Measurements from ENCODE around the gene PPP2R5C. TPM values are rescaled to one million over a fixed set of nuclear protein-coding genes. Genes with fewer than 3 reads are reported as not detected.
A peak's percentile ranks its signal among the peaks of the same experiment; 100 is the strongest.

Gene PPP2R5C
- total RNA-seq, 1 donor, result 114 TPM

DNA sequence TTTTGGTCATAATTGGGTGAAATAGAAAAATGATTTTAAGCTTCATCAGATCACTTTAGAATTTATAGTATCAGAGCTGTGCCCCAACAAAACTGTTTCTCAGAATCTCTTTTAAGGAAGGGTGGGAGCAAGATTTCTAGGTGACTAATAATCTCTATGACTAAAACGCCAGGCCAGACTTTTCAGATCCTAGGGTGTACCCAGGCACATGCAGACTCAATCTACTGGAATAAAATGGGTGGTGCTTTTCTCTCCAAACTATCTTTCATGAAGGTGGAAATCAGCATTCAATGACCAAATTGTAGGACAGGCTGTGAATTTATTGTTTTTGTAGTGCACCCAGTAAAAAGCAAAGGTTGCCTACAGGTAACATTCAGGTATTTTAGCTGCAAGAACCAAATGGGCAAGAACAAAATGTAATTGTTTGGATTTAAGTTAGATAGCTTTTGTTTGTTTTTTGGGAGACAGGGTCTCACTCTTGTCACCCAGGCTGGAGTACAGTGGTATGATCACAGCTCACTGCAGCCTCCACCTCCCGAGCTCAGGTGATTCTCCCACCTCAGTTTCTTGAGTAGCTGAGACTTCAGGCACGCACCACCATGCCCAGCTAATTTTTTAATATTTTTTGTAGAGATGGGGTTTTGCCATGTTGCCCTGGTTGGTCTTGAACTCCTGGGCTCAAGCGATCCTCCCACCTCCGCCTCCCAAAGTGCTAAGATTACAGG, 49.5 kb downstream of the PPP2R5C start:
- DNase-seq (ENCODE audit: low read depth), result no peak
- TF ChIP-seq, protein P1, sequence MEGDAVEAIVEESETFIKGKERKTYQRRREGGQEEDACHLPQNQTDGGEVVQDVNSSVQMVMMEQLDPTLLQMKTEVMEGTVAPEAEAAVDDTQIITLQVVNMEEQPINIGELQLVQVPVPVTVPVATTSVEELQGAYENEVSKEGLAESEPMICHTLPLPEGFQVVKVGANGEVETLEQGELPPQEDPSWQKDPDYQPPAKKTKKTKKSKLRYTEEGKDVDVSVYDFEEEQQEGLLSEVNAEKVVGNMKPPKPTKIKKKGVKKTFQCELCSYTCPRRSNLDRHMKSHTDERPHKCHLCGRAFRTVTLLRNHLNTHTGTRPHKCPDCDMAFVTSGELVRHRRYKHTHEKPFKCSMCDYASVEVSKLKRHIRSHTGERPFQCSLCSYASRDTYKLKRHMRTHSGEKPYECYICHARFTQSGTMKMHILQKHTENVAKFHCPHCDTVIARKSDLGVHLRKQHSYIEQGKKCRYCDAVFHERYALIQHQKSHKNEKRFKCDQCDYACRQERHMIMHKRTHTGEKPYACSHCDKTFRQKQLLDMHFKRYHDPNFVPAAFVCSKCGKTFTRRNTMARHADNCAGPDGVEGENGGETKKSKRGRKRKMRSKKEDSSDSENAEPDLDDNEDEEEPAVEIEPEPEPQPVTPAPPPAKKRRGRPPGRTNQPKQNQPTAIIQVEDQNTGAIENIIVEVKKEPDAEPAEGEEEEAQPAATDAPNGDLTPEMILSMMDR (IDR thresholded peaks at IDR 0.05; ENCODE audit: insufficient read depth, low read depth, low read length), result no peak
- peak overlapping the region; percentile 66 for H3K4me3 ChIP-seq (ENCODE audit: low read depth, low read length)

DNA sequence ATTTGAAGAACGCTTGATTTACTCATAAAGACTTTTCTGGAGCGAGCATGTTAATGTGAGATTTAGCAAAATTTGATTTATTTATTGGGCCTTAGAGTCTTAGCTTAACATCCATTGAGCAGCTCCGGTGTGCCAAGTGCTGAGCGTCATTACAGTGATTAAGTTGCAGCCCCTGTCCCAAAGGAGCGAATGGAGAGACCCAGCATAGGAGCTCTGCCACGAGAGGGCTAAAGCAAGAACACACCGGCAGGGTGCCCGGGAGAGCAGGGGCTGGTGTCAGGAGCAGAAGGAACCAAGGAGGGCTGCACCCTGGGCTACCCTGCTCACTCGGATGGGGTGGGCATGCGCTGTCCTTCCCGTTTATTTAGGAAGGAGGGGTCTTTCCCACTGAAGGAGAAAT, 50.6 kb downstream of the PPP2R5C start:
- TF ChIP-seq, protein P1 (IDR thresholded peaks at IDR 0.05; ENCODE audit: insufficient read depth, low read depth, low read length), result no peak
- no peak for DNase-seq (ENCODE audit: low read depth)
- no peak overlapping the region for H3K4me3 ChIP-seq (ENCODE audit: low read depth, low read length)

DNA sequence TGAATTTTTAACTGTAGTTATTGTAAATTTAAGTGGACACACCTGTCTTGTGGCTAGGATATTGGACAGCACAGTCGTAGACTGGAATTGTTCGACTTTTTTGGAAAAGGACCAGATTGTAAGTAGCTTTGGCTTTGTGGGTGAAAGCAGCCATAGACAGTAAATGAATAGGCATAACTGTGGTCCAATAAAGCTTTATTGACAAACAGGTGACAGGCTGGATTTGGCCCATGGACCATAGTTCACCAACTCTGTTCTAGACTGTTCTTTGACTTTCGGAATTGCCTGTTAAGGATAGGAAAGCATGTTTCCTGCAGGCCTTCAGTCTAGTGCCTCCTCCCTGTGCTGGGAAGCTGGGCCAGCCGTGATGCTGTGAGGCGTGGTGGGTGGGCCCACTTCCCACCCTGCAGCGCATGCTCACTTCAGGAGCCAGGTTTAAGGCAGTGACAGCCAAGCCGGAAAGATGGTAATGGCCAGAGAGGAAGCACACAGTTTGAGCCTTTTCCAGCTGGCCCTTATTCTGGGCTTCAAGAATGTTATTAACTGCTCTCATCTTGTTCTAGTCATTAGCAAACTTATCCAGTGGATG, 51.8 kb downstream of the PPP2R5C start:
- no peak for DNase-seq (ENCODE audit: low read depth)
- TF ChIP-seq, protein P1 (IDR thresholded peaks at IDR 0.05; ENCODE audit: insufficient read depth, low read depth, low read length), result no peak
- H3K4me3 ChIP-seq (ENCODE audit: low read depth, low read length), result no peak overlapping the region

DNA sequence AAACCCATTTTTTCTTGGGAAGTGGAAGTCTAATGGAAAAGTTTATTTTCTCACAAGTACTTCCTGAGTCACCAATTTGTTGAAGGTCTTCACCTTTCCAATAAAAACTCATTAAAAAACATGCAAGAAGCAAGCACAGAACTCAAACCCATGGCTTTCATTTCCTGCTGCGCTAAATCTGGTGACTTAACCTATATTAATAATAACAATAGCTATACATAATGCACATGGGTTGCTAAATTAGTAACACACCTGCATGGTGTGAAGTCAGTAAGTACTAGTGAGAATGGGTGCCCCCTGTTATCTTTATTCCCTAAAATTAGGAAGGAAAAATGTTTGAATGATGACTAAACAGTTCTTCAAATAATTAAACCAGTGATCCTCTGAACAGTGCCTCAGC, 52.3 kb downstream of the PPP2R5C start:
- no peak for DNase-seq (ENCODE audit: low read depth)
- TF ChIP-seq, protein P1 (IDR thresholded peaks at IDR 0.05; ENCODE audit: insufficient read depth, low read depth, low read length), result no peak
- no peak overlapping the region for H3K4me3 ChIP-seq (ENCODE audit: low read depth, low read length)

DNA sequence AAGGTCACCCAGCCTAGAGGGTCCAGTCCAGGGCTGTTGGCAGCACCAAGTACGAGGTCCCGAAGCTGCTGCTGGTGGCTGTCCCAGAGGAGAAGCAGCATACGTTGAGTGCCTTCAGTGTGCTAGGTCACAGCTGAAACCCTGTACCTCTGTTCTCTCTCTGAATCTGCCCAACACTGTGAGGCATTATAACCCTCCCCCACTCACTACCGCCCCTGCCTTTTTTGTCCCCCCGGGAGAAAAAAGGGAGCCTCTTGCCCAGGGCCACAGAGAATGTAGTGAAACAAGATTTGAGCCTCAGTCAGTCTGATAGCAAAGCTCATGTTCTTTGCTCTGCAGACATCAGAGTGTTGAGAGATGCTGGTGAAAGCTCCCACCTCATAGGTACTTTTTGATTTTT, 53.4 kb downstream of the PPP2R5C start:
- TF ChIP-seq, protein P1 (IDR thresholded peaks at IDR 0.05; ENCODE audit: insufficient read depth, low read depth, low read length), result no peak
- H3K4me3 ChIP-seq (ENCODE audit: low read depth, low read length), result no peak overlapping the region
- no peak for DNase-seq (ENCODE audit: low read depth)

DNA sequence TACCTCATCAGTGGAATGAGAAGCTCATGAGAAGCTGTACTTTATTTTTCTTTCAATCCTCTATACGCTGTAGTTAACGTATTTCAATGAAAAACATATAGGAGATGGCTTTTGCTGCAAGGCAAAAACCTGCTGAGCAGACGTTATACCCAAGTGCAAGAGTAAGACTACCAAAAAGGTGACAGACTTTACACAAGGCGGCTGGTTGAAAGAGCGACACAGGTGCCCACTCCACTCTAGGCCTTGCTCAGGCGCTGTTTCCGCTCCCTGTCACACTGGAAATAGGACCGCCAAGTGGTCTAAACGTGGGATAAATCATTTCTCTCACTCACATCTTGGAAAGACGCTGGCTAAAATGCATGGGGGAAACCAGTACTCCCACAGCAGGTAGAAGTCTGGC, 54.5 kb downstream of the PPP2R5C start:
- TF ChIP-seq, protein P1 (IDR thresholded peaks at IDR 0.05; ENCODE audit: insufficient read depth, low read depth, low read length), result no peak
- no peak overlapping the region for H3K4me3 ChIP-seq (ENCODE audit: low read depth, low read length)
- DNase-seq (ENCODE audit: low read depth), result no peak
